ENCODE results near the gene ECSCR. TPM values are rescaled to one million over a fixed set of nuclear protein-coding genes. Genes with fewer than 3 reads are reported as not detected.
A peak's percentile ranks its signal among the peaks of the same experiment; 100 is the strongest.

Gene ECSCR
- total and polyA plus RNA-seq, 2 donors (not counting 3 experiments of a cell fraction or from before 2014, with no cell fraction given): 365 to 1,085 TPM

GRCh38 chr5:139403787-139404483, 58.6 kb downstream of the ECSCR start, which contains the start of gene SPATA24:
SPATA24 (minus strand) TSS chr5:139404089; CDS start chr5:139404060, 29 bp downstream.
- peak within 1 kb of the TSS; percentile 4 to 77 (median 48) for H3K4me3 ChIP-seq (replicated peaks in 1 of 3; ENCODE audit: insufficient read depth in 1 of 3, low read depth in 1 of 3, low read length in 3 of 3)
- peak; percentile 99 for FAIRE-seq
- H3K27me3 ChIP-seq (ENCODE audit: control insufficient read depth in 2 of 2, insufficient read depth in 2 of 2, low read length in 2 of 2): no peaks in the 10 kb centered on the region
- no peak for TF ChIP-seq MYC (IDR thresholded peaks at IDR 0.05; ENCODE audit: low read depth, low read length)
- TF ChIP-seq CTCF (IDR thresholded peaks at IDR 0.05; ENCODE audit: extremely low read depth in 1 of 2, insufficient read depth in 1 of 2, low read depth in 1 of 2, low read length in 2 of 2): no peak
- TF ChIP-seq FOS (IDR thresholded peaks at IDR 0.05; ENCODE audit: borderline replicate concordance, insufficient read depth, low read length): no peak
- peak; percentile 51 for TF ChIP-seq POLR2A (IDR thresholded peaks at IDR 0.05; ENCODE audit: low read depth, low read length)
- peak; percentile 43 for TF ChIP-seq POLR2AphosphoS5 (IDR thresholded peaks at IDR 0.05; ENCODE audit: insufficient read depth, low read depth, low read length)
- no peaks in the 10 kb centered on the region for H3K36me3 ChIP-seq (ENCODE audit: control insufficient read depth in 2 of 2, extremely low read depth in 1 of 2, insufficient read depth in 2 of 2, low read length in 2 of 2)
- H3K79me2 ChIP-seq (ENCODE audit: control insufficient read depth, insufficient read depth, low read length): no peaks in the 10 kb centered on the region
- peak within 1 kb of the TSS; percentile 99 for H2AFZ ChIP-seq (ENCODE audit: low read depth, low read length)
- POLR2A ChIA-PET: interaction anchor here (0.6 to 0.9 kb wide), 3 partner anchors 58 to 205 kb away, joined by 3 to 4 read pairs (median 3); partner anchors contain the start of genes ECSCR and PAIP2
- H4K20me1 ChIP-seq (replicated peaks; ENCODE audit: control insufficient read depth, extremely low read depth, insufficient read depth, low read length): no peaks in the 10 kb centered on the region
- H3K4me1 ChIP-seq (ENCODE audit: control insufficient read depth, extremely low read depth, insufficient read depth, low read length): peaks cover 14% of the 10 kb centered on the region
- no peaks in the 10 kb centered on the region for H3K9me1 ChIP-seq (replicated peaks; ENCODE audit: control insufficient read depth, extremely low read depth, insufficient read depth, low read length)
- BruUV-seq (replicated peaks): no TSS peak
- intact Hi-C loops (cut with micrococcal nuclease) (loop anchor here (10.0 kb wide), 1 partner anchor 209 kb away; the partner anchor contains the start of gene SIL1), dilution Hi-C loops (cut with MboI; ENCODE audit: extremely low pct_ligation_motif_present, low sequenced_read_pairs) (no loop called here)
- peak; percentile 98 for DNase-seq (ENCODE audit: low read depth, low spot score)
- H3K27ac ChIP-seq (ENCODE audit: insufficient read depth, low read depth, low read length): peak within 1 kb of the TSS; percentile 67
- H3K9me3 ChIP-seq (replicated peaks; ENCODE audit: control insufficient read depth, insufficient read depth, low read length): no peaks in the 10 kb centered on the region
- CTCF ChIA-PET: interaction anchor here (0.9 to 1.5 kb wide), 2 partner anchors 15 to 118 kb away, joined by 3 read pairs; no protein-coding TSS in a partner anchor
- peak within 1 kb of the TSS; percentile 70 for H3K9ac ChIP-seq (replicated peaks; ENCODE audit: extremely low read depth, insufficient read depth, low read length)
- H3K4me2 ChIP-seq (ENCODE audit: insufficient read depth, low read length): peak within 1 kb of the TSS; percentile 92
